ENCODE data around the gene PHKB.
A peak's percentile ranks its signal among the peaks of the same experiment; 100 is the strongest.

The PHKB gene

DNA sequence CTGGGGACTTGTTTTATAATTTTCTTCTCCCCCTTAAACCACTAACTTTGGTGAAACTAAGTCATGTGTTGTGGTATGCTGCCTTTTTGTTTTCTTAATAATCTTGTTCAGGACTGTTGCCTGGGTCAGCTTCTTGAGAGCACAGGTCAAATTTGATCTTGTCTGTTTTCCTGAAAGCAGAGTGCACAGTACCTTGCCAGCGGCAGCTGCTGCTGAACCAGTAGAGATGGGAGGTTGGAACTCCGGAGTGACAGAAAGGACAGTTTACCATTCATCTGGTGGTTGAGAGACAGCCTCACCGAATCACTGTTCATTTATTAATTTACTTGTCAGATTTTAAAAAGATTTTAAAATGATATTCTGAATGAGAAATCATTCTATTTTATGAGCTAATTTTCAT, 125.0 kb downstream of the PHKB start:
- no peak overlapping the region for H3K27ac Mint-ChIP-seq
- H3K4me3 Mint-ChIP-seq = no peak overlapping the region
- no peaks in the 10 kb centered on the region for H3K4me1 Mint-ChIP-seq
- H3K36me3 Mint-ChIP-seq = peaks cover 53% of the 10 kb centered on the region
- no peak for ATAC-seq
- no peaks in the 10 kb centered on the region for H3K27me3 Mint-ChIP-seq
- no peaks in the 10 kb centered on the region for H3K9me3 Mint-ChIP-seq

DNA sequence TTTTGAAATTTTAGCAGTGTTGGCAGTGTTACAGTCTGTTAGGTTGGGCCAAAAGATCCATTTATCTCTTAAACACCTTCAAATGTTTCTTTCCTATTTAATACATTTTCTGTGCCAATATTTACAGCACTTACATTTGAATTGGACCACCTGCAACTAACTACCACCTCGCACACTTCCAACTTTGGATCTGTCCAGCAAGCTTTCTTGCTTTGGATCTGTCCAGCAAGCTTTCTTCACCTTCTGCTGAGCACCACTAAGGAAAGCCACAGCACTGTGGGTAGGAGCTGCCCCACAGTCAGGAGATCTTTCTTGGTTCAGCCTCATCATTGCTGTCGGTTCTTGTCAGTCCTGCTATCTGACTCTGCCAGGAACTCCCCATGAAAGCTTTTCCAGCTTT, 129.3 kb downstream of the PHKB start:
- no peak for ATAC-seq
- H3K4me3 Mint-ChIP-seq = no peak overlapping the region
- H3K4me1 Mint-ChIP-seq = no peaks in the 10 kb centered on the region
- no peaks in the 10 kb centered on the region for H3K27me3 Mint-ChIP-seq
- H3K9me3 Mint-ChIP-seq = no peaks in the 10 kb centered on the region
- peaks cover 54% of the 10 kb centered on the region for H3K36me3 Mint-ChIP-seq
- H3K27ac Mint-ChIP-seq = no peak overlapping the region

DNA sequence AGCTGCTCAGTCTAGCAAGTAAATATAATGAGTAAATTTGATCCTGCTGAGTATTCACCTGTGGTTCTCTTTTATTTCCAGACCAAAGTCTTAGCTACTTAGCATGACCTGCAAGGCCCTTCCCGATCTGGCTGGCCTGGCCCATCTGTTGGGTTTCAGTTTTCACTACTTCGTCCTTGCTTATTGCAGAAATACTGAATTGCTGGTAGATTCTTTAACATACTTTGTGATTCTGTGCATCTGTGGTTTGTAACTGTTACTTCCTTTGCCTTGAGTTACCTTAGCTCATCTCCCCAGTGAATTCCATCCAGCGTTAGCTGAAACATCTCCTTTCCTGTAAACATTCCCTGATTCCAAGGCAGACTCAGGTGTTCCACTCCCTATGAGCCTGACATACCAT, 131.1 kb downstream of the PHKB start:
- Mint-ChIP-seq H3K4me3 (no peak overlapping the region), H3K4me1 (no peaks in the 10 kb centered on the region), H3K9me3 (no peaks in the 10 kb centered on the region), H3K27me3 (no peaks in the 10 kb centered on the region), H3K27ac (no peak overlapping the region), H3K36me3 (peaks cover 56% of the 10 kb centered on the region)
- no peak for ATAC-seq

DNA sequence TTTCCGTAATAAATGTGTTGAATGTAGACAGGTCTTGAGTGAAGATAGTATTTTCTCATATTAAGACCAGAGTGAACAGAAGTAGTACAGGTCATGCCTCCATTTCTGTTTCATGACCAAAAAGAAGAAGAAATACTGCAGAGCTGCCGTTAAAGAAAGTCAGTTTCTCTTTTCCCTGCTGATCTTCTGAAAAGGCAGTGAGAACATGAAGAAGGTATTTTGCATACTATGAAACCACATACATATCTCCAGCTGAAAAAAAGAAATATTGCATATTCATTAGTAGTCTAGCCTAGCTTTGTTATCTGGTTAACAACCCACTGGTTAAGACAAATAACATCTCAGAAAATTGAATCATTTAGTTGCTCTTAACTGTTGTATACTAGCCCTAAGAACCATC, 138.4 kb downstream of the PHKB start:
- ATAC-seq = no peak
- Mint-ChIP-seq H3K4me3 (no peak overlapping the region), H3K27me3 (no peaks in the 10 kb centered on the region), H3K9me3 (no peaks in the 10 kb centered on the region), H3K27ac (peak overlapping the region; percentile 60), H3K36me3 (peaks cover 54% of the 10 kb centered on the region), H3K4me1 (peaks cover 20% of the 10 kb centered on the region)

DNA sequence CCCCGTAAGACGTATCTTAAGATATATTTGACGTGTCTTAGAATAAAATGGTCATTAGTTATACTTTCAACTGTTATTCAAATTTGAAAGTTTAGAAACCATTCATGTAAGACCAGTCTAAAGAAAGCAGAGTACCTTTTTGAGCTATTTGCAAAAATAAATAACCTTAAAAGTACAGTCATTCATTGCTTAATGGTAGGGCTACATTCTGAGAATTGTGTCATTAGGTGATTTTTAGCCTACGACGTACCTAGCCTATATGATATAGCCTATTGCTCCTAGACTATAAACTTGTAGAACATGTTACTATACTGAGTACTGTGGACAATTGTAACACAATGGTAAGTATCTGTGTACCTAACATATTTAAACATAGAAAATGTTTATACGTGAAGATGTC, 139.2 kb downstream of the PHKB start:
- H3K36me3 Mint-ChIP-seq = peaks cover 54% of the 10 kb centered on the region

DNA sequence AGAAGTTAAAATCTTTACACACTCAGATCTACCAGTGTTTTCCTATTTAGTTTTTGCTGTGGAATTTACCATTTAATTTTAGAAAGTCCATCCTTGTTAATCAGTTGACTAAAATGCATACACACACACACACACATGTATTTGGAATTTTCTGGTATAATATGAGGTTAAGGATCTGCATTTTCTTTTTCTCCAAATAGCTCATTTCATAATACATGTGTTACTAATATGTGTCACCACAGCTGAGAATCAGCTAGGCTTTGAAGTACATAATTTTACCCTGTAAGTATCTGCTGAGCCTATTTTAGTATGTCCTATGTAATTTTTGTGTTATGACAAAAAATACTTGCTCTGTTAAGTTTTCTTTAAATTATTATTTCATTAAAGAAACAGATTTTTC, 143.2 kb downstream of the PHKB start:
- Mint-ChIP-seq H3K36me3 (peaks cover 55% of the 10 kb centered on the region), H3K4me3 (no peak overlapping the region), H3K27ac (no peak overlapping the region), H3K27me3 (no peaks in the 10 kb centered on the region), H3K4me1 (peaks cover 16% of the 10 kb centered on the region), H3K9me3 (peaks cover 3% of the 10 kb centered on the region)
- ATAC-seq = no peak

More for the DNA sequence above, 139.2 kb downstream of the PHKB start:
- Mint-ChIP-seq H3K4me1 (peaks cover 20% of the 10 kb centered on the region), H3K4me3 (no peak overlapping the region), H3K9me3 (no peaks in the 10 kb centered on the region), H3K27ac (no peak overlapping the region), H3K27me3 (no peaks in the 10 kb centered on the region)
- ATAC-seq = no peak

DNA sequence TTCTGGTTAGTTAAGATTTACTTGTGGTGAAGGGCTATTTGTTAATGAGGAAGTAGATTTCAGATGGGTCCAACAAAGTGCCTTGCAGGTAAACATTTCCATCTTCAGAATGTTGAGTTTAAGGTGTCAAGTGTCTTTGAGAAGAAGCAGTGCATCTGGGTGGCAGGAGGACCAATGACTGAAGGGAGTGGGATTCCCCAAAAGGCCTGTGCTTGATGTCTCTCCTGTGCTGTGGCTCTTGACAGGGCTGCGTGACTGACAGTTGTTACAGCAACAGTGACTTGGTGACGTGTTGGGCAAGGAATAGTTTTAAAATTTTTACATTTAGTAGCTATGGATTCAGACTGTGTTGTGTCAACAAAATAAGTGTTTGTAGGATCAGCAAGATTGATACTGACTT, 149.9 kb downstream of the PHKB start:
- peaks cover 11% of the 10 kb centered on the region for H3K4me1 Mint-ChIP-seq
- no peak for ATAC-seq
- peaks cover 3% of the 10 kb centered on the region for H3K9me3 Mint-ChIP-seq
- H3K36me3 Mint-ChIP-seq = peaks cover 78% of the 10 kb centered on the region
- H3K27ac Mint-ChIP-seq = no peak overlapping the region
- no peaks in the 10 kb centered on the region for H3K27me3 Mint-ChIP-seq
- H3K4me3 Mint-ChIP-seq = no peak overlapping the region

DNA sequence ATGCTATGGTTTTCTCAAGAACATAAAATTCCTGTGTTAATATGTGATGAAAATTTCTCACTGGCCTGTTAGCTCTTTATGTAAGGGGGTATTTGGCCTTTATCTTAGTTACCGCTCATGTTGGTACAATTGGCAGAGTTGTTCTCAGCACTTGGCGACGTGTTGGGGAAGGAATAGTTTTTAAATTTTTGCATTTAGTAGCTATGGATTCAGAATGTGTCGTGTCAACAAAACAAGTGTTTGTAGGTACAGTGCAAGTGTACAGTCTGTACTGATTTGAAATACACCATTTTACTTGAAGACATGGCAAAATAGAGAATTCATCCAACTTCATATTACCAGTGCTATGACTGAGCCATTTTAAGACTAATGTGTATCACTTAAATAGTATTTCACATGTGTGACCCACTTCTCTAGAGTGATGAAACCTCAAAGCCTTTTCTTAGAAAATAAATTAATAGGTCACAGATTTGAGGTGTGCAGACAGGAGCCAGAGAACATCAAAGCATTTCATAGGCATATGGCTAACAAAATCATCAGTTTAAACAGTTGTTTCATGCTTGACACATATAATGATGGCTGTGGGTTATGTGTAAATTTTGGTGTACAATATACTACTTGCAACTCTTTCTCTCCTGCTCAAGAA, 150.8 kb downstream of the PHKB start:
- H3K27ac Mint-ChIP-seq = no peak overlapping the region
- H3K9me3 Mint-ChIP-seq = peaks cover 3% of the 10 kb centered on the region
- H3K4me1 Mint-ChIP-seq = peaks cover 11% of the 10 kb centered on the region
- ATAC-seq = no peak
- no peaks in the 10 kb centered on the region for H3K27me3 Mint-ChIP-seq
- no peak overlapping the region for H3K4me3 Mint-ChIP-seq
- H3K36me3 Mint-ChIP-seq = peaks cover 69% of the 10 kb centered on the region

DNA sequence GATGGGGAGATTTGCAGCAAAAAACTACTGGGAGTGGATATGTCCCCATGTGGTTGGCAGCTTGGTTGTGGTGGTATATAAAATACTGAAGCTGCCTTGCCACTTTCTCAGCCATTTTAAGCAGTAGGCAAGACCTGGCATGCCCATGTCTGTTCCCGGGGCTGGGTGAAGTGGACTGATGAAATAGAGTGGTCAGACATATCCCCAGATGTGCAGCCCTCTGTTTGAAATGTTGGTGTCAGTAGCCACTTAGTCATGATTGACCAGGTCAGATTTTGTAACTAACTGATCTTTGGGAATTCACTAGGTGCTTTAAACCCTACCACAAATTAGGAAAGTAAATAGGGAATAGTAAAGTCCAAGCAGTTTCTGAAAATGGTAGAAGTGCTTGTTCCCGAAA, 151.6 kb downstream of the PHKB start:
- Mint-ChIP-seq H3K27me3 (no peaks in the 10 kb centered on the region), H3K36me3 (peaks cover 67% of the 10 kb centered on the region), H3K4me3 (no peak overlapping the region), H3K9me3 (no peaks in the 10 kb centered on the region), H3K4me1 (peaks cover 11% of the 10 kb centered on the region), H3K27ac (no peak overlapping the region)
- no peak for ATAC-seq

DNA sequence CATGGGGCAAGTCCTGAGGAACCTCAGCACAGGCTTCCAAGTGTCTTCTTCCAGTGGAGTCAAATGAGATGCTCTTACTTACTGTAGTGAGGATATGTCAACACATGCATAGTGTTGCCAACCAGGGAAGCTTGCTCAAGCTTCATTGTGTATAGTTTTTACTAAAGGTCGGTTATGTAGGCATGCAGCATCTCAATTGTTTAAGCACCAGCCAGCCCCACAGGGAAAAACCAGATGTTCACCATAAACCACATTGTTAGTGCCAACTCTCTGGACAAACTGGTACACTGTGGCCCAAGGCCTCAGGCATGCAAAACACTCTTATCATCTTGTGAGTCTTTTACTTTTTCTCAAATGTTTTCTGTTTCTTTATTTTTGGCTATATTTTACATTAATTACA, 152.1 kb downstream of the PHKB start:
- ATAC-seq = no peak
- Mint-ChIP-seq H3K27me3 (no peaks in the 10 kb centered on the region), H3K36me3 (peaks cover 66% of the 10 kb centered on the region), H3K4me3 (no peak overlapping the region), H3K9me3 (no peaks in the 10 kb centered on the region), H3K27ac (no peak overlapping the region), H3K4me1 (peaks cover 11% of the 10 kb centered on the region)

DNA sequence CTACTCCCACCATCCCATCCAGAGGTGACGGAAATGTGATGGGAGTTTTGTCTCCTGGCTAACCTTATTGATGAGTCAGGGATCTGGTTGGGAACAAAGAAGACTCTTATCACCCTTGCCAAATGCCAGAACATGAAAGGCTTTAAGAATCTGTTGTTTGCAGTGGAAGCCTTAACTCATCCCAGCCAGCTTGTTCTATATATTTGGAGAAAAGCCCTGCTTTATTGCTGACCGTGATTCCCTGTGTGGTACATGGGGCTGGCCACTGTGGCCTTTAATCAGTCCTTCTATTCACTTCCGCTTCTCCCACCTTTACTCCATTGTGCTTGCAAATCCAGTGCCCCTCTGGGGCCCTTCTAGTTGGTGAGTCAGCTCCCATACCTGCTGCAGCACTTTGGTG, 156.6 kb downstream of the PHKB start:
- H3K9me3 Mint-ChIP-seq = no peaks in the 10 kb centered on the region
- H3K4me1 Mint-ChIP-seq = peaks cover 4% of the 10 kb centered on the region
- H3K27me3 Mint-ChIP-seq = no peaks in the 10 kb centered on the region
- peaks cover 47% of the 10 kb centered on the region for H3K36me3 Mint-ChIP-seq
- no peak for ATAC-seq
- no peak overlapping the region for H3K27ac Mint-ChIP-seq
- H3K4me3 Mint-ChIP-seq = no peak overlapping the region

DNA sequence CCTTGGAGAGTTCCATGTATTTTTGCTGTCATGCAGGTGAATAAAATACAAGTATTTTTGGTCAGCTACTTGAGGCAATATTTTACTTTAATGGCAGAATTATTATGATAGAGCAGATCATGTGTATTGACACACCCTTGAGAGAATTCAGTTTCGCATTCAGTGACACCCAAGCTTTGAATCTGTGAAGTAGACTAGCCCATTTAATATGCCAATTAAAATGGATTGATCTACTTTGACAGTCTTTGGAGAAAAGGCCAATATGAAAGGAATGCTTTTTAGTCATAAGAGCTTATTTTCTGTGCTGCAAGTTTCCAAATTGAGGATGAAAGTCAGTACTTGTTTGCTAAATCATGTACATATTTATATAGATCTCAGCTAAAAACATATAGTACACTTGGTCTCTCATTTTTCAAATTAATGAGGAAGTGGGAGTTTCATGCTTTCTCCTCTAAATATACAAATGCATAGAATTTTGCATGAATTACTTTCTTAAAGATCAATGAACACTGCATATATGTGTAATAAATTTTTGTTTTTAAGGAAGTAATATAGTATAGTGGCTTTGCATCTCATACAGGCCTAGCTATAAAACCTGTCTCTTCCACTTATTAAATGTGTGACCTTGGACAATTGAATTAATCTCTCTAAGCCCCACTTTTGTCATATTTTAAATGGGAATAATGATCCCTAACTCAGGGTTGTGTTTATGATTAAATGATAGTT, 161.5 kb downstream of the PHKB start:
- H3K36me3 Mint-ChIP-seq = peaks cover 47% of the 10 kb centered on the region
- no peak for ATAC-seq
- H3K4me1 Mint-ChIP-seq = peaks cover 9% of the 10 kb centered on the region
- no peak overlapping the region for H3K27ac Mint-ChIP-seq
- no peaks in the 10 kb centered on the region for H3K27me3 Mint-ChIP-seq
- no peak overlapping the region for H3K4me3 Mint-ChIP-seq
- H3K9me3 Mint-ChIP-seq = peaks cover 3% of the 10 kb centered on the region

DNA sequence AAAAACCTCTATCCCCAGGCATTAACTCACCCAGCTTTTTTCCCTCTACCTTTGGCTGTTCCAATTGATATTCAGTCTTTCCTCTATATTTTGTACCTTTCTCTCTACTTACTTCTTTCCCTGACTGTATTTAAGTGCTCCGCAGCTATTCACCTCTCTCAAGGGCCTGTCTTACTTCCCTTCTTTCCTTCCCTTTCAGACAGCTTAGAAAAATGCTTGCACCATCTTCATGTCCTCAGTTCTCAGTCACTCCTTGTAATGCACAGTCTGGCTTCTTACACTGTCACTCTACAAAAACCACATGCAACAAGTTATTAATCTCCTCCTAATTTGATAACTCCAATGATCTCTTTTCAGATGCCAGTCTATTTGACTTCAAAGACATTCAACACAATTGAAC, 163.4 kb downstream of the PHKB start:
- no peak overlapping the region for H3K4me3 Mint-ChIP-seq
- peaks cover 3% of the 10 kb centered on the region for H3K9me3 Mint-ChIP-seq
- peaks cover 43% of the 10 kb centered on the region for H3K36me3 Mint-ChIP-seq

DNA sequence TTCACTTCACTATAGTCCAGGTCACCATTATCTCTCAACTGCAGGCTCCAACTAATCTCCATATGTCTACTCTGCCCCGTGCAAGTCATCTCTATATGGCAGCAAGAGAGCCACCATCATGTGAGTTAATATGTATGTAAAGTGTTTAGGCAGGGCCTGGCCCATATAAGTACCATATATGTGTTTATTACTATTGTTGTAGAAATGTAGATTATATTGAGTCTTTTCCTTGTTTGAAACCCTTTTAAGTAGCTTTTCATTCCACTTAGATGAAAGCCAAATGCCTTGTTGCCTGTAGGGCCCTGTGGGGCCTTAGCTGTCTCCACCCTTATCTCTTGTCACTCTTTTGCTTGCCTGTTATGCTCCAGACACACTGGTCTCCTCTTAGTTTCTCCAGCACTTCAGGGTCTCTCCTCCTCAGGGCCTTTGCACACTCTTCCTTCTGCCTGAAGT, 164.0 kb downstream of the PHKB start:
- no peaks in the 10 kb centered on the region for H3K27me3 Mint-ChIP-seq
- H3K9me3 Mint-ChIP-seq = peaks cover 3% of the 10 kb centered on the region
- no peak overlapping the region for H3K27ac Mint-ChIP-seq
- no peak overlapping the region for H3K4me3 Mint-ChIP-seq
- peaks cover 9% of the 10 kb centered on the region for H3K4me1 Mint-ChIP-seq
- ATAC-seq = no peak
- peaks cover 41% of the 10 kb centered on the region for H3K36me3 Mint-ChIP-seq

More for the DNA sequence above, 163.4 kb downstream of the PHKB start:
- no peak for ATAC-seq
- H3K27me3 Mint-ChIP-seq = no peaks in the 10 kb centered on the region
- peaks cover 9% of the 10 kb centered on the region for H3K4me1 Mint-ChIP-seq
- no peak overlapping the region for H3K27ac Mint-ChIP-seq

DNA sequence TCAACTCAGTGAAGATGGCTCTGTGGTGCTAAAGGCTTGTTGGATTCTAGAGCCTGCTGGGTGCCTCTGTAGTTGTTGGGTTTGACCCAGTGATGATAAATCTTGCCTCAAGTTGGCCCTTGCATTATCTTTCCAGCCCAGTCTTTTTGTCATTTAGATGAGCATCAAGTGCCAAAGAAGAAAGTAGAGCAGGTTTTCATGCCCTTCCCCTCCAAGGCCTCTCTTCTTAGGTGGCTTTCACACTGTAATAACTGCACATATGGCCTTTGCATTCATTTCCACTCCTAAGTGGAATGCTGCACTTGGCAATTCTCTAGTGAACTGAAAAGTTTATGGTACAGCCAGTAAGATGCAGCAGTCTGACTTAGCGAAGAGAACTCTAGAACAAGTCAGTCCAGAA, 165.1 kb downstream of the PHKB start:
- ATAC-seq = no peak
- Mint-ChIP-seq H3K4me3 (no peak overlapping the region), H3K36me3 (peaks cover 42% of the 10 kb centered on the region), H3K27me3 (no peaks in the 10 kb centered on the region), H3K9me3 (peaks cover 6% of the 10 kb centered on the region), H3K27ac (no peak overlapping the region), H3K4me1 (peaks cover 9% of the 10 kb centered on the region)

DNA sequence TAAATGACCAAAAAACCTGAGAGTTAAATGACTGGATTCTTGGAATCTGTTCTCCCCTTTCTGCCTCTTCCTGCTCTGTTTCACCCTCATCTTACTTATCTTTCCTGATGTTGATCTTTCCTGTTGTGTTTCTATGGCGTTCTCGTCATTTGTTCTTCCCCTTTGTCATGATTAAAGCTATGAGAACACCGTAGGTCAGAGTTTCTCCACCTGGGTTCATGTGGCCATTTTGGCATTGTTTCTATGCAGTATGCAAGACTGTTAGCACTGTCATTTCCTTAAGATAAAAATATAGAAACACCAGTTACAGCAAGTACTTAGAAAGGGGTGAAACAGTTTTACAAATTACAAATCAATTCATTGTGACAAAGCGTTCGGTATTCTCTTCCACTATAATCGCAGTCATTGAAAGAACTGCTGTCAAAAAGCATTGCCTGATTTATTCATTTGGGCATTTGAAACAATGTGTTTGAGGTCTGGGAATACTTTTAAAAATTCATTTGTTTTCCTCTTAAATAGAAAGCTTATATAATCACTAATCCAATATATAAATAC, 166.0 kb downstream of the PHKB start:
- Mint-ChIP-seq H3K27me3 (no peaks in the 10 kb centered on the region), H3K4me1 (peaks cover 9% of the 10 kb centered on the region), H3K27ac (no peak overlapping the region), H3K36me3 (peaks cover 51% of the 10 kb centered on the region), H3K4me3 (no peak overlapping the region), H3K9me3 (peaks cover 6% of the 10 kb centered on the region)
- no peak for ATAC-seq
